Keratinocyte (primary cell): ENCODE results near the gene GPX4. TPM values are rescaled to one million over a fixed set of nuclear protein-coding genes. Genes with fewer than 3 reads are reported as not detected.

Source experiments
- DNase-seq: peaks from one replicate; pipeline ENCODE4 v3.0.0-alpha.2; 2011; ENCODE audit warnings: low read depth, missing footprints, low spot score
- FAIRE-seq: peaks from 2 replicates; lab custom pipeline; 2011; peaks lifted over from hg19 to GRCh38; lab: Jason Lieb, UNC
- H2AFZ ChIP-seq: 2 replicates; pipeline ENCODE4 v1.6.0; 2012; ENCODE audit warnings: low read length, control low read depth, inconsistent platforms; ENCODE audit not compliant: control insufficient read depth
- H3K27ac ChIP-seq: 2 replicates; pipeline ENCODE4 v1.5.1; 2011; ENCODE audit warnings: low read length; ENCODE audit not compliant: control insufficient read depth, insufficient read depth
- H3K27me3 ChIP-seq: 3 replicates; pipeline ENCODE4 v1.6.0; 2011; ENCODE audit warnings: low read length; ENCODE audit not compliant: control insufficient read depth, insufficient read depth; ENCODE audit errors: extremely low read depth
- H3K36me3 ChIP-seq, 2 experiments: 2 replicates in 1 of 2; 3 replicates in 1 of 2; pipeline ENCODE4 v1.5.1; 2011; ENCODE audit warnings: low read length in 2 of 2, mild to moderate bottlenecking in 1 of 2; ENCODE audit not compliant: control insufficient read depth in 2 of 2, insufficient read depth in 2 of 2; ENCODE audit errors: extremely low read depth in 1 of 2
- H3K4me1 ChIP-seq: 3 replicates; pipeline ENCODE4 v1.5.1; 2011; ENCODE audit warnings: low read length; ENCODE audit not compliant: control insufficient read depth, insufficient read depth; ENCODE audit errors: extremely low read depth
- H3K4me2 ChIP-seq: 3 replicates; pipeline ENCODE4 v1.6.0; 2011; ENCODE audit warnings: low read depth, low read length; ENCODE audit not compliant: control insufficient read depth, insufficient read depth; ENCODE audit errors: extremely low read depth
- H3K4me3 ChIP-seq, 3 experiments: fragments of 200-600 bp in 1 of 3; sonication (generic) in 1 of 3; 2 replicates in 2 of 3; 3 replicates in 1 of 3; pipeline ENCODE4 v1.5.1; 2011 to 2016; ENCODE audit warnings: low read length in 3 of 3, mild to moderate bottlenecking in 3 of 3, control low read depth in 2 of 3, inconsistent platforms in 1 of 3, low read depth in 1 of 3, mixed read lengths in 1 of 3, mixed run types in 1 of 3, moderate library complexity in 1 of 3; ENCODE audit not compliant: control insufficient read depth in 2 of 3, insufficient read depth in 2 of 3; ENCODE audit errors: extremely low read depth in 1 of 3
- H3K79me2 ChIP-seq: 2 replicates; pipeline ENCODE4 v1.6.0; 2012; ENCODE audit warnings: low read length; ENCODE audit not compliant: control insufficient read depth, insufficient read depth
- H3K9ac ChIP-seq: 3 replicates; pipeline ENCODE4 v1.6.0; 2011; ENCODE audit warnings: low read length; ENCODE audit not compliant: control insufficient read depth, insufficient read depth; ENCODE audit errors: extremely low read depth
- H3K9me1 ChIP-seq: 3 replicates; pipeline ENCODE4 v1.6.0; 2011; ENCODE audit warnings: low read length; ENCODE audit not compliant: control insufficient read depth, insufficient read depth; ENCODE audit errors: extremely low read depth
- H3K9me3 ChIP-seq: 2 replicates; pipeline ENCODE4 v1.5.1; 2012; ENCODE audit warnings: low read depth, low read length; ENCODE audit not compliant: control insufficient read depth
- H4K20me1 ChIP-seq: 3 replicates; pipeline ENCODE4 v1.6.0; 2011; ENCODE audit warnings: low read length; ENCODE audit not compliant: control insufficient read depth, insufficient read depth; ENCODE audit errors: extremely low read depth
- CTCF ChIP-seq, 3 experiments: IDR thresholded peaks in 1 of 3; conservative IDR thresholded peaks in 1 of 3; optimal IDR thresholded peaks in 1 of 3; 2 replicates in 2 of 3; 3 replicates in 1 of 3; pipeline versions ENCODE3 to v1.5.1; 2011; ENCODE audit warnings: low read length in 3 of 3, mild to moderate bottlenecking in 3 of 3, moderate library complexity in 2 of 3, control low read depth in 1 of 3, inconsistent platforms in 1 of 3; ENCODE audit not compliant: insufficient read depth in 2 of 3; ENCODE audit errors: extremely low read depth in 1 of 3
- EZH2 ChIP-seq: IDR thresholded peaks from one replicate; pipeline ENCODE4 v1.6.1; 2012; ENCODE audit warnings: inconsistent platforms, mild to moderate bottlenecking, low read length, moderate library complexity
- dilution Hi-C: fragments of 300-500 bp; cut with MboI; formaldehyde crosslinking; loops from one replicate; pipeline ENCODE4 v1.7.0; 2020; ENCODE audit warnings: low sequenced_read_pairs; ENCODE audit not compliant: extremely low pct_ligation_motif_present
- polyA plus RNA-seq, 5 experiments: library from polyadenylated mRNA; depleted of rRNA in 3 of 5; stranded (reverse) in 3 of 5; stranded (forward) in 1 of 5; unstranded in 1 of 5; fragments of >200 nt; gene quantifications; 1 replicate in 1 of 5; 2 replicates in 3 of 5; 3 replicates in 1 of 5; pipeline versions ENCODE4 v1.2.1 to v1.2.3, GENCODE V29; 2011 to 2012; ENCODE audit warnings: missing spikeins in 2 of 5, low read depth in 1 of 5, low replicate concordance in 1 of 5

The GPX4 gene
- polyA plus RNA-seq, 1 donor (not counting 4 experiments of a cell fraction or from before 2014, with no cell fraction given): 193 TPM

- Histone ChIP-seq H3K79me2 (no peaks in the 10 kb centered on the region), H3K27me3 (no peaks in the 10 kb centered on the region), H2AFZ (no peak overlapping the region), H3K36me3 (peaks cover 44 to 58% of the 10 kb centered on the region in 2 experiments), H3K9me3 (no peaks in the 10 kb centered on the region), H4K20me1 (peaks cover 4% of the 10 kb centered on the region), H3K4me2 (no peak overlapping the region), H3K27ac (no peak overlapping the region), H3K4me1 (no peaks in the 10 kb centered on the region), H3K9me1 (no peaks in the 10 kb centered on the region), H3K9ac (no peak overlapping the region), H3K4me3 (no peak overlapping the region)
- TF ChIP-seq EZH2: no peak
- TF ChIP-seq CTCF (optimal IDR thresholded peaks at IDR 0.05 in 1 of 3, IDR thresholded peaks at IDR 0.05 in 1 of 3, conservative IDR thresholded peaks at IDR 0.05 in 1 of 3; ENCODE audit: extremely low read depth in 1 of 3, insufficient read depth in 2 of 3, low read length in 3 of 3): no peak
- dilution Hi-C loops: no loop called here
- FAIRE-seq: no peak
- no peak for DNase-seq
Measured at GRCh38 chr19:1119475-1120217, 15.9 kb downstream of the GPX4 start.

GRCh38 chr19:1121395-1121794 is 17.6 kb downstream of the GPX4 start:
- Histone ChIP-seq H3K9me3 (no peaks in the 10 kb centered on the region), H3K79me2 (no peaks in the 10 kb centered on the region), H3K36me3 (peaks cover 45 to 60% of the 10 kb centered on the region in 2 experiments), H3K4me2 (no peak overlapping the region), H2AFZ (no peak overlapping the region), H3K4me3 (no peak overlapping the region), H3K4me1 (no peaks in the 10 kb centered on the region), H3K27me3 (no peaks in the 10 kb centered on the region), H3K9ac (no peak overlapping the region), H4K20me1 (peaks cover 4% of the 10 kb centered on the region), H3K9me1 (no peaks in the 10 kb centered on the region), H3K27ac (no peak overlapping the region)
- dilution Hi-C loops: no loop called here
- DNase-seq (no peak), FAIRE-seq (no peak)
- TF ChIP-seq CTCF (optimal IDR thresholded peaks at IDR 0.05 in 1 of 3, IDR thresholded peaks at IDR 0.05 in 1 of 3, conservative IDR thresholded peaks at IDR 0.05 in 1 of 3; ENCODE audit: extremely low read depth in 1 of 3, insufficient read depth in 2 of 3, low read length in 3 of 3) (no peak), EZH2 (no peak)
